ENCODE results near the gene BMERB1. TPM values are rescaled to one million over a fixed set of nuclear protein-coding genes. Genes with fewer than 3 reads are reported as not detected.

The BMERB1 gene
- total RNA-seq, 1 experiment from 2014 or later: 13.6 TPM

GRCh38 chr16:15464401-15465186 lies 30.2 kb downstream of the BMERB1 start:
- ChIA-PET POLR2A (no interaction called here), CTCF (no interaction called here)
- Mint-ChIP-seq H3K4me1 (no peaks in the 10 kb centered on the region), H3K9me3 (peaks cover 20% of the 10 kb centered on the region), H3K27ac (no peak overlapping the region), H3K27me3 (ENCODE audit: low read depth) (peaks cover 2% of the 10 kb centered on the region; the same call in 1 of the 2 replicates), H3K36me3 (peaks cover 7% of the 10 kb centered on the region), H3K4me3 (no peak overlapping the region)
- TF ChIP-seq NFATC4 (CRISPR knock-in tag; IDR thresholded peaks at IDR 0.05): no peak
- TF ChIP-seq, protein P1, sequence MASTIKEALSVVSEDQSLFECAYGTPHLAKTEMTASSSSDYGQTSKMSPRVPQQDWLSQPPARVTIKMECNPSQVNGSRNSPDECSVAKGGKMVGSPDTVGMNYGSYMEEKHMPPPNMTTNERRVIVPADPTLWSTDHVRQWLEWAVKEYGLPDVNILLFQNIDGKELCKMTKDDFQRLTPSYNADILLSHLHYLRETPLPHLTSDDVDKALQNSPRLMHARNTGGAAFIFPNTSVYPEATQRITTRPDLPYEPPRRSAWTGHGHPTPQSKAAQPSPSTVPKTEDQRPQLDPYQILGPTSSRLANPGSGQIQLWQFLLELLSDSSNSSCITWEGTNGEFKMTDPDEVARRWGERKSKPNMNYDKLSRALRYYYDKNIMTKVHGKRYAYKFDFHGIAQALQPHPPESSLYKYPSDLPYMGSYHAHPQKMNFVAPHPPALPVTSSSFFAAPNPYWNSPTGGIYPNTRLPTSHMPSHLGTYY (CRISPR knock-in tag; IDR thresholded peaks at IDR 0.05): no peak
- no peak for TF ChIP-seq HMGXB4 (CRISPR knock-in tag; IDR thresholded peaks at IDR 0.05)
- TF ChIP-seq, protein P2, sequence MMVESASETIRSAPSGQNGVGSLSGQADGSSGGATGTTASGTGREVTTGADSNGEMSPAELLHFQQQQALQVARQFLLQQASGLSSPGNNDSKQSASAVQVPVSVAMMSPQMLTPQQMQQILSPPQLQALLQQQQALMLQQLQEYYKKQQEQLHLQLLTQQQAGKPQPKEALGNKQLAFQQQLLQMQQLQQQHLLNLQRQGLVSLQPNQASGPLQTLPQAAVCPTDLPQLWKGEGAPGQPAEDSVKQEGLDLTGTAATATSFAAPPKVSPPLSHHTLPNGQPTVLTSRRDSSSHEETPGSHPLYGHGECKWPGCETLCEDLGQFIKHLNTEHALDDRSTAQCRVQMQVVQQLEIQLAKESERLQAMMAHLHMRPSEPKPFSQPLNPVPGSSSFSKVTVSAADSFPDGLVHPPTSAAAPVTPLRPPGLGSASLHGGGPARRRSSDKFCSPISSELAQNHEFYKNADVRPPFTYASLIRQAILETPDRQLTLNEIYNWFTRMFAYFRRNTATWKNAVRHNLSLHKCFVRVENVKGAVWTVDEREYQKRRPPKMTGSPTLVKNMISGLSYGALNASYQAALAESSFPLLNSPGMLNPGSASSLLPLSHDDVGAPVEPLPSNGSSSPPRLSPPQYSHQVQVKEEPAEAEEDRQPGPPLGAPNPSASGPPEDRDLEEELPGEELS (CRISPR knock-in tag; IDR thresholded peaks at IDR 0.05): no peak
- TF ChIP-seq GRHL2 (CRISPR knock-in tag; IDR thresholded peaks at IDR 0.05; ENCODE audit: insufficient replicate concordance, severe bottlenecking): no peak
- no peak for TF ChIP-seq FOXP1 (CRISPR knock-in tag; IDR thresholded peaks at IDR 0.05; ENCODE audit: borderline replicate concordance)
- TF ChIP-seq EMX1 (CRISPR knock-in tag; IDR thresholded peaks at IDR 0.05): no peak
- ATAC-seq (no peak), DNase-seq (ENCODE audit: low spot score) (no peak)

DNA sequence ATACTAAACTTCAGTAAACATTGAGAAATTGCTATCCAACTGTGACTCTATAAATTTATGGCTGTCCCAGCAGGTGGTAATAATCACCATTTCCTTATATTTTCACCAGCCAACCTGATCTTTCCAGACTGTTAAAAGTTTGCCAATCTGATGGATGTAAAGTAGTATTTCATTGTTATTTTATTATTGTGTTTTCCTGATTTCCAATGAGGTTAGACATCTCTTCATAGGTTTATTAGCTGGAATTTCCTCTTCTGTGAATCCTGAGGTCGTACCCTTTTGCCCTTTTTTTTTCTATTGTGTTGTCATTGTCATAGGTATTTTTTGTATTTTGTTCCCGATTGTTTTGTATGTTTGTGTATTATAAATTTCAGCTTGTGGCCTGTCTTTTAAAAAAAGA lies 31.7 kb downstream of the BMERB1 start:
- ChIA-PET POLR2A (no interaction called here), CTCF (no interaction called here)
- no peak overlapping the region for H3K4me3 Mint-ChIP-seq

More for the DNA sequence above, 31.7 kb downstream of the BMERB1 start:
- TF ChIP-seq NFYB (CRISPR knock-in tag; conservative IDR thresholded peaks at IDR 0.05; ENCODE audit: low read depth) (no peak), GABPB1 (CRISPR knock-in tag; IDR thresholded peaks at IDR 0.05) (no peak), MXD4 (CRISPR knock-in tag; IDR thresholded peaks at IDR 0.05; ENCODE audit: borderline replicate concordance) (no peak), ZNF121 (CRISPR knock-in tag; IDR thresholded peaks at IDR 0.05) (no peak), FOXK1 (CRISPR knock-in tag; IDR thresholded peaks at IDR 0.05) (no peak), GTF2I (CRISPR knock-in tag; conservative IDR thresholded peaks at IDR 0.05) (no peak), ETV6 (CRISPR knock-in tag; IDR thresholded peaks at IDR 0.05) (no peak)
- TF ChIP-seq, protein P3, sequence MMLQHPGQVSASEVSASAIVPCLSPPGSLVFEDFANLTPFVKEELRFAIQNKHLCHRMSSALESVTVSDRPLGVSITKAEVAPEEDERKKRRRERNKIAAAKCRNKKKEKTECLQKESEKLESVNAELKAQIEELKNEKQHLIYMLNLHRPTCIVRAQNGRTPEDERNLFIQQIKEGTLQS (CRISPR knock-in tag; conservative IDR thresholded peaks at IDR 0.05): no peak
- TF ChIP-seq, protein P1 (CRISPR knock-in tag; IDR thresholded peaks at IDR 0.05): no peak
- TF ChIP-seq, protein P2 (CRISPR knock-in tag; IDR thresholded peaks at IDR 0.05): no peak
- ATAC-seq (no peak), DNase-seq (ENCODE audit: low spot score) (no peak)
- H3K4me1 Mint-ChIP-seq: no peaks in the 10 kb centered on the region
- H3K9me3 Mint-ChIP-seq: peaks cover 26% of the 10 kb centered on the region
- no peak overlapping the region for H3K27ac Mint-ChIP-seq
- H3K27me3 Mint-ChIP-seq (ENCODE audit: low read depth): no peaks in the 10 kb centered on the region; the same call in 1 of the 2 replicates
- H3K36me3 Mint-ChIP-seq: peaks cover 7% of the 10 kb centered on the region
